ENCODE measurements around the gene SERAC1. TPM values are rescaled to one million over a fixed set of nuclear protein-coding genes. Genes with fewer than 3 reads are reported as not detected.

The SERAC1 gene
- polyA plus RNA-seq, 1 donor (not counting 4 experiments of a cell fraction or from before 2014, with no cell fraction given): 10.1 TPM

GRCh38 chr6:158115102-158115501 lies 53.0 kb downstream of the SERAC1 start:
- no peak for DNase-seq (ENCODE audit: low read depth, low spot score)
- dilution Hi-C loops (cut with MboI; ENCODE audit: extremely low pct_ligation_motif_present, low sequenced_read_pairs): no loop called here
- no peak overlapping the region for H3K27ac ChIP-seq (ENCODE audit: control insufficient read depth, insufficient read depth, low read length)
- peaks cover 5 to 11% of the 10 kb centered on the region in 2 experiments for H3K36me3 ChIP-seq (ENCODE audit: control insufficient read depth in 2 of 2, extremely low read depth in 1 of 2, insufficient read depth in 2 of 2, low read length in 2 of 2)
- H3K4me1 ChIP-seq (ENCODE audit: control insufficient read depth, extremely low read depth, insufficient read depth, low read length): no peaks in the 10 kb centered on the region
- TF ChIP-seq EZH2 (IDR thresholded peaks at IDR 0.05; ENCODE audit: low read length) (no peak), CTCF (optimal IDR thresholded peaks at IDR 0.05 in 1 of 3, IDR thresholded peaks at IDR 0.05 in 1 of 3, conservative IDR thresholded peaks at IDR 0.05 in 1 of 3; ENCODE audit: extremely low read depth in 1 of 3, insufficient read depth in 2 of 3, low read length in 3 of 3) (no peak)
- no peak overlapping the region for H3K4me3 ChIP-seq (ENCODE audit: control insufficient read depth in 2 of 3, extremely low read depth in 1 of 3, insufficient read depth in 2 of 3, low read depth in 1 of 3, low read length in 3 of 3)
- H2AFZ ChIP-seq (ENCODE audit: control insufficient read depth, low read length): no peak overlapping the region
- H3K79me2 ChIP-seq (ENCODE audit: control insufficient read depth, insufficient read depth, low read length): no peaks in the 10 kb centered on the region
- no peaks in the 10 kb centered on the region for H3K9me1 ChIP-seq (ENCODE audit: control insufficient read depth, extremely low read depth, insufficient read depth, low read length)
- H3K27me3 ChIP-seq (ENCODE audit: control insufficient read depth, extremely low read depth, insufficient read depth, low read length): no peaks in the 10 kb centered on the region
- no peaks in the 10 kb centered on the region for H3K9me3 ChIP-seq (ENCODE audit: control insufficient read depth, low read depth, low read length)
- no peaks in the 10 kb centered on the region for H4K20me1 ChIP-seq (ENCODE audit: control insufficient read depth, extremely low read depth, insufficient read depth, low read length)
- no peak overlapping the region for H3K9ac ChIP-seq (ENCODE audit: control insufficient read depth, extremely low read depth, insufficient read depth, low read length)
- no peak overlapping the region for H3K4me2 ChIP-seq (ENCODE audit: control insufficient read depth, extremely low read depth, insufficient read depth, low read depth, low read length)
- no peak for FAIRE-seq

DNA sequence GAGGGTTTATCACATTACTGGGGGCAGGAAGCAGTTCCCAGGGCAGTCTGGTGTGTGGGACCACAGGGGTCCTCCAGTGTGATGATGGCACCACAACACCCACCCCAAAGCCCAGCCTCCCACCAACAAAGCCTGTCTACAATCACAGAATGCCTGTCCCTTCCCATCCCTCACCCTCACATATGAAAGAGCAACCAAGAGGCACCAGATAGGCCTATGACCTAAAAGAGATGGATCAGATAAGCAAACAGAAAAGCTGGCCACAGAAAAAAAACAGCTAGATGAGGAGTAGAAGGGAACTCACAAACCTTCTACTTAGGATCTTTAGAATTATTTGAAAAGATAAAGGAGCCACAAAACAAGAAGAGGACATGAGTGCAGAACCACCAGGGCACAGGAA lies 54.3 kb downstream of the SERAC1 start:
- Histone ChIP-seq H3K36me3 (ENCODE audit: control insufficient read depth in 2 of 2, extremely low read depth in 1 of 2, insufficient read depth in 2 of 2, low read length in 2 of 2) (peaks cover 5 to 11% of the 10 kb centered on the region in 2 experiments), H3K9me3 (ENCODE audit: control insufficient read depth, low read depth, low read length) (no peaks in the 10 kb centered on the region), H3K27ac (ENCODE audit: control insufficient read depth, insufficient read depth, low read length) (no peak overlapping the region), H3K4me2 (ENCODE audit: control insufficient read depth, extremely low read depth, insufficient read depth, low read depth, low read length) (no peak overlapping the region), H3K79me2 (ENCODE audit: control insufficient read depth, insufficient read depth, low read length) (no peaks in the 10 kb centered on the region), H3K9me1 (ENCODE audit: control insufficient read depth, extremely low read depth, insufficient read depth, low read length) (no peaks in the 10 kb centered on the region), H4K20me1 (ENCODE audit: control insufficient read depth, extremely low read depth, insufficient read depth, low read length) (no peaks in the 10 kb centered on the region), H2AFZ (ENCODE audit: control insufficient read depth, low read length) (no peak overlapping the region), H3K9ac (ENCODE audit: control insufficient read depth, extremely low read depth, insufficient read depth, low read length) (no peak overlapping the region), H3K4me1 (ENCODE audit: control insufficient read depth, extremely low read depth, insufficient read depth, low read length) (no peaks in the 10 kb centered on the region), H3K27me3 (ENCODE audit: control insufficient read depth, extremely low read depth, insufficient read depth, low read length) (no peaks in the 10 kb centered on the region), H3K4me3 (ENCODE audit: control insufficient read depth in 2 of 3, extremely low read depth in 1 of 3, insufficient read depth in 2 of 3, low read depth in 1 of 3, low read length in 3 of 3) (no peak overlapping the region)
- no peak for TF ChIP-seq CTCF (optimal IDR thresholded peaks at IDR 0.05 in 1 of 3, IDR thresholded peaks at IDR 0.05 in 1 of 3, conservative IDR thresholded peaks at IDR 0.05 in 1 of 3; ENCODE audit: extremely low read depth in 1 of 3, insufficient read depth in 2 of 3, low read length in 3 of 3)
- no peak for TF ChIP-seq EZH2 (IDR thresholded peaks at IDR 0.05; ENCODE audit: low read length)
- dilution Hi-C loops (cut with MboI; ENCODE audit: extremely low pct_ligation_motif_present, low sequenced_read_pairs): no loop called here
- DNase-seq (ENCODE audit: low read depth, low spot score) (no peak), FAIRE-seq (no peak)
